COLO668 (cell line): ENCODE results near the gene POLQ.
"Not testable (repeated sequence)": the region's sequence is repeated elsewhere in the genome, so short reads cannot be mapped to it uniquely, and the experiment has no call there.

ENCODE experiments used
- DNase-seq: peaks from one replicate; lab custom pipeline; 2025; ENCODE audit not compliant: unreplicated experiment; lab: John Stamatoyannopoulos, UW

The POLQ gene

GRCh38 chr3:121430664-121431215 lies 115.0 kb downstream of the POLQ start:
- no peak for DNase-seq

GRCh38 chr3:121424549-121424948 lies 121.2 kb downstream of the POLQ start:
- DNase-seq: no peak

DNA sequence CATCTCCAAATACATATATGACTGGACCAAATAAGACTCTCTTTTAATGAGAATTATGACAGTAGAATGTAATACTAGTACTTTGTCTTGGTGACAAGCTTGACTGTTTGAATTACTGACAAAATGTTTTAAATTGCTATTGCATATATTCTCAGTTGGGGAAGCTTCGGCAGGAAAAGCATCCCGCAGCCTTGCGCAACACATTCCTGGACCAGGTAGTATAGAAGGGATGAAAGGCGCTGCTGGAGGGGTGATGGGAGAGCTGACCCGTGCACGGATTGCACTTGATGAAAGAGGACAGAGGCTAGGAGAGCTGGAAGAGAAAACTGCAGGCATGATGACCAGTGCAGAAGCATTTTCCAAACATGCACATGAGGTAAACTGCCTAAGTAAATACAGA lies 127.6 kb downstream of the POLQ start:
- no peak for DNase-seq

GRCh38 chr3:121414924-121415323 lies 130.9 kb downstream of the POLQ start:
- DNase-seq: no peak

GRCh38 chr3:121411523-121411922 lies 134.3 kb downstream of the POLQ start:
- no peak for DNase-seq

- DNase-seq: no peak
These were observed 140.2 kb downstream of the POLQ start for GRCh38 chr3:121405631-121406030.

DNA sequence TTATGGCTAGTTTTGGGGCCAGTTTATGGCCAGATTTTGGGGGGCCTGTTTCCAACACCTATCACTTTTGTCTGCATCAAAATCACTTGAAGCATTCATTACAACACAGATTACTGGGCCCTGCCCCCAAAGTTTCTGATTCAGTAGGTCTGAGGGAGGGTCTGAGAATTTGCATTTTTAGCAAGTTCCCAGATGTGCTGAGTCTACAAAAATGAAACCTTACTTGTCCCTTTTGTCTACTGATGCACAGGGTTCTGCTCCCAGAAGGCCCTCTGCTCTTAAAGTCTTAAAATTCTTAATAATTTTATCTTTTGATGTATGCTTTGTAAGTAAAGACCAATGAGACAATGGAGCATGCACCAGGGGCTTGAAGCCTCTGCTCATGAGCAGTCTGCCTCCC lies 146.0 kb downstream of the POLQ start:
- DNase-seq: no peak

- DNase-seq: not testable (repeated sequence)
These were observed 147.7 kb downstream of the POLQ start for GRCh38 chr3:121398051-121398450.

DNA sequence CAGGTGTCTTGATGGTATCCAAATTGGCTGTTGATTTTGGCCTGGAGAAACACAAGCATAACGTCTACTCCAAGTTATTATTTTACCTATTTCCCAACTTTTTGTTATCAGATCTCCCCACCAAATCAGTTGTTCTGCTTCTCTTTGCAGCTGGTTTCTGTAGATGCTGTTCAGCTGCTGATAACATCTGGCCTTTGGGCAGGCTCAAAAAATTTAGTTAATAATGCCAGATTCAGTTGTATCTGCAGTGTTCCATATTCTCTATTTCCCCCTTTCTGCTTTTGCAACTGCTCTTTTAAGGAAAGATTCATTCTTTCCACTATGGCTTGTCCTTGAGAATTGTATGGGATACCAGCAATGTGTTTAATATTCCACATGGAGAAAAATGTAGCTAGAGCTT lies 149.8 kb downstream of the POLQ start:
- DNase-seq: not testable (repeated sequence)

DNA sequence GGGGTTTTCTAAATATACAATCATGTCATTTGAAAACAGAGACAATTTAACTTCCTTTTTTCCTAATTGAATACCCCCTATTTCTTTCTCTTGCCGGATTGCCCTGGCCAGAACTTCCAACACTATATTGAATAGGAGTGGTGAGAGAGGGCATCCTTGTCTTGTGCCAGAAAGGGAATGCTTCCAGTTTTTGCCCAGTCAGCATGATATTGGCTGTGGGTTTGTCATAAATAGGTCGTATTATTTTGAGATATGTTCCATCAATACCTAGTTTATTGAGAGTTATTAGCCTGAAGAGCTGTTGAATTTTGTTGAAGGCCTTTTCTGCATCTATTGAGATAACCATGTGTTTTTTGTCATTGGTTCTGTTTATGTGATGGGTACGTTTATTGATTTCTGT lies 157.5 kb downstream of the POLQ start:
- not testable (repeated sequence) for DNase-seq
